GM11168 (cell line): ENCODE results near the gene MYO7B.

Experiments
- in situ Hi-C: fragments of 300-500 bp; cut with MboI; formaldehyde crosslinking; loops from one replicate; pipeline ENCODE4 v1.12.0; 2022; ENCODE audit warnings: low sequenced_read_pairs; ENCODE audit not compliant: unreplicated experiment

The MYO7B gene

GRCh38 chr2:127604986-127605385 is 69.5 kb downstream of the MYO7B start:
- in situ Hi-C loops = no loop called here

- in situ Hi-C loops = no loop called here
Observed at GRCh38 chr2:127605691-127606263, 70.3 kb downstream of the MYO7B start.

DNA sequence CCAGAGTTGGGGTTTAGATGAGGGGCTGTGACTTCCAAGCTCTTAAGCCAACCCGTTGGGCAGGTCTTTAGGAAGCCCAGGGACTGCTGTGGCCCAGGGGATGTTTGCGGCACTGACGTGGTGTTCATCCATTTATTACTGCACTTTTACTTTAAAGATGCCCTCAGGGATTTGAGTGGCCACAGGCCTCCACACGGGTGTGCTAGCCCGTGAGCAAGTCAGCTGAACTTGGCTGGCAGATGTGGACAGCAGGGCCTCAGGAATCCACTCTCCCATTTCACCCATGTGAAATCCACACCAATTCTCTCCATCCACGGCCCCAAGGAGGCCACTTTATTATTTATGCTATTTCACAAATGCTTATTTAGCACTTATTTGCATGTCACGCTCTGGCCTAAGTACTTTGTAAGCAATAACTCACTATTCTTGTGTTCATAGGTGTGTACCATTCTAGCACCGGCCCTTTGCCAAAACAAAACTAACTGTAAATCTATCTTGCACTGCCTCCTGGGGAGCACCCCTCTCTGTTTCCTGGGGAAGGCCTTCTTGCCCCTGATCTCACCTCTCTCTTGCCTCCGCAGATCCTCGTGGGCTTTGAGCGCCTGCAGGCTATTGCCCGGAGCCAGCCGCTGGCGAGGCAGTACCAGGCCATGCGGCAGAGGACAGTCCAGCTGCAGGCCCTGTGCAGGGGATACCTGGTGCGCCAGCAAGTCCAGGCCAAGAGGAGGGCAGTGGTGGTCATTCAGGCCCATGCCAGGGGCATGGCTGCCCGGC is 71.3 kb downstream of the MYO7B start:
- in situ Hi-C loops = no loop called here

- in situ Hi-C loops = no loop called here
Observed at GRCh38 chr2:127607399-127607908, 72.0 kb downstream of the MYO7B start.

DNA sequence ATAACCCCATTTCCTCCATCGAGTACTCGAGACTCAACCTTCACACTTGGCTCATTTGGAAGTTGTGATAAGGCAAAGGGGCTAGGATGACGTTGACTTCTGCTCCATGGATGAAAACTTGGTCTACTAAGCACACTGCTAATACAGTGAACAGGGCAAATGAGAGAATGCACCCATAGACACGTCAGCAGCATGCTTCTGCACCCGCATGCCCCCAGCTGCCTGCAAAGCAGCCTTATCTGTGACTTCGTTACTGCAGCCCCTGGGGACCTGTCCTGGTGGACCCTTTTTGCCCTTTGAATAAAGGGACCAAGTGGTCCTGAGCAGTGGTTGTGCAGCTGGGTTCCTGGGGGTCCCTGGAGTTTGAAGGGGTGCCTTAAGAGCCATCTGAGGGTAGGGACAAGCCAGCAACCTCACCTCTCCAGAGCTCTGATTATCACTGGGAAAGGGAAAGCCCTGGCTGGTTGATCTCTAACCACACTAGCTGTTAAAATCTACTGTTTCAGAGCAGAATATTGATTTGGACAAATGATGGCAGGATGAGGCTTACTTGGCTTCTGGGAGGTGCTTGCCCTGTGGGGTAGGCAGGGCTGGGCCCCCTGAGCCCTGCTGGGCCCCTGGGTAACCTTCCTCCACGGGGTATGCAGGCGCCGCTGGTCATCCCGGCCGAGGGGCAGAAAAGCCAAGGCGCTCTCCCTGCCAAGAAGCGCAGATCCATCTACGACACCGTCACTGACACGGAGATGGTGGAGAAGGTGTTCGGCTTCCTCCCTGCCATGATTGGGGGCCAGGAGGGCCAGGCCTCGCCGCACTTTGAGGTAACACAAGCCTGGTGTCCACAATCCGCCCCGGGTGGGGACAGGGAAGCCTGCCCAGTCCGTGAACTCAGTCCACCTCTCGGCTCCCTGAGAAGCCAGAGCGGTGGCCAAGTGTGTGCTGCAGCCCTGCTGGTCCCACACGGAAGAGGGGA is 72.9 kb downstream of the MYO7B start:
- in situ Hi-C loops = no loop called here

DNA sequence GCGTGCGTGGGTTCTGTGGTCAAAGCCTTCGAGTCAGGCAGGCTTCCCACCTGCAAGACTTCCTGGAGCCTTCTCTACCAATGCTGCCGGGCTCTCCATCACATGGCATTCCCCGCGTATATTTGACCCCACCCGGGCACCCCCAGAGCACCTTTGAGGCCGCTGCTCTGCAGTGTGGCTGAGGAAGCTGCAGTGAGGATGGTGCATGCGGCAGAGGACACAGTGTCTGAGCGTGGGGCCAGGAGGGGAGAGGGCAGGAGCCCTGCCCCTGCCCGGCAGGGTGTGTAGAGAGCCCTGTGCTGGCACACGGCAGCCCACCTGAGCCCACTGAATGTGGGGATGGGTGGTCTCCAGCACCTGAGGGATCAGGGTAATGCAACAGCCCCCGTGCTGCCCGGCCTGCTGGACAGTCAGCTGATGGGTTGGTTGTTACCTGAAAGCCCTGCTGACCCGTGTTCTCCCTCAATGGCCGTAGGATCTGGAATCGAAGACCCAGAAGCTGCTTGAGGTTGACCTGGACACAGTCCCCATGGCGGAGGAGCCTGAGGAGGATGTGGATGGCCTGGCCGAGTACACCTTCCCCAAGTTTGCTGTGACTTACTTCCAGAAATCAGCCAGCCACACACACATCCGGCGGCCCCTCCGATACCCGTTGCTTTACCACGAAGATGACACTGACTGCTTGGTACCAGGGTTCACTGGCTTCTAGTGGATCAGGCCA is 73.7 kb downstream of the MYO7B start:
- in situ Hi-C loops = no loop called here

DNA sequence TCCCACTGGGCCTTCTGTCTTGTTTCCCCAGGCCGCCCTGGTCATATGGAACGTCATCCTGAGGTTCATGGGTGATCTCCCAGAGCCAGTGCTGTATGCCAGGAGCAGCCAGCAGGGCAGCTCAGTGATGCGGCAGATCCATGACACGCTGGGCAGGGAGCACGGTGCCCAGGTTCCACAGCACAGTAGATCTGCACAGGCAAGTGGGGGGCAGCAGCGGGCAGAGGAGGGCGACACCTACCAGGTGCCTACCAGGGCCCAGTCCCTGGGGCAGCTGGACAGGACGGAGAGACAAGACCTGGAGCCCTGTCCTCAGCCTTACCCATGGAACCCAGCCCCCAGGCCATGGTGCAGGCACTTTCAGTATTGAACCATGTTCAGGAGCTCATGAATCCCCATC is 74.3 kb downstream of the MYO7B start:
- in situ Hi-C loops = no loop called here

GRCh38 chr2:127610561-127610960 is 75.1 kb downstream of the MYO7B start:
- in situ Hi-C loops = no loop called here

GRCh38 chr2:127611076-127611925 is 75.8 kb downstream of the MYO7B start:
- in situ Hi-C loops = no loop called here

DNA sequence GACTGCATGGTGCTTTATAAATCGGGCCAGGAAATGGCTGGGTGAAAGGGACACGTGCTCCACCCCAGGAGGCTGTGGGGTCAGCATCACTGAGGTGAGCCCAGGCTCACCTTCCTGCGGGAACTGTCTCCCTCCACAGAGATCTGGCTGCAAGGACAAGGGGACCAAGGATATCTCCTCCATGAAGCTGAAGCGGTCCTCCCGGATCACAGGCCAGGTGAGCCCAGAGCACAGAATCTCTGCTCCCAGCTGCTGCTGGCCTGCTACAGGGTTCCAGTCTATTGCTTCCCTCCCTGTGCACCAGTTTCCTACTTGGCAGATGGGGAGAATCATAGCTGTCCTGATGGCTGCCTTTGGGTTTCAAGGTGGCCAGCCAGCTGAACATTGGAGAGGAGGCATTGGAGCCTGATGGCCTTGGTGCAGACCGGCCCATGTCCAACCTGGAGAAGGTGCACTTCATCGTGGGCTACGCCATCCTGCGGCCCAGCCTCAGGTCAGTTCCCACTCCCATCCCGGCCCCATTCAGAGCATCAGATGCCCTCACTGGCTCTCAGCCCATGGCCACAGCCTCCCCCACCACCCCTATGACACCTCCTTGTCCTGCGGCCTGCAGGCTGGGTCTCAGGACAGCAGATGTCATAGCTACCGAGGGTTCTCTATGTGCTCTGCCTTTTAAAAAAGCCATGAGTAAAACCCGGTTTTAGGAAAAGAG is 76.8 kb downstream of the MYO7B start:
- in situ Hi-C loops = no loop called here

GRCh38 chr2:127614246-127614645 is 78.8 kb downstream of the MYO7B start:
- in situ Hi-C loops = no loop called here

- in situ Hi-C loops = no loop called here
Observed at GRCh38 chr2:127614731-127615130, 79.2 kb downstream of the MYO7B start.

DNA sequence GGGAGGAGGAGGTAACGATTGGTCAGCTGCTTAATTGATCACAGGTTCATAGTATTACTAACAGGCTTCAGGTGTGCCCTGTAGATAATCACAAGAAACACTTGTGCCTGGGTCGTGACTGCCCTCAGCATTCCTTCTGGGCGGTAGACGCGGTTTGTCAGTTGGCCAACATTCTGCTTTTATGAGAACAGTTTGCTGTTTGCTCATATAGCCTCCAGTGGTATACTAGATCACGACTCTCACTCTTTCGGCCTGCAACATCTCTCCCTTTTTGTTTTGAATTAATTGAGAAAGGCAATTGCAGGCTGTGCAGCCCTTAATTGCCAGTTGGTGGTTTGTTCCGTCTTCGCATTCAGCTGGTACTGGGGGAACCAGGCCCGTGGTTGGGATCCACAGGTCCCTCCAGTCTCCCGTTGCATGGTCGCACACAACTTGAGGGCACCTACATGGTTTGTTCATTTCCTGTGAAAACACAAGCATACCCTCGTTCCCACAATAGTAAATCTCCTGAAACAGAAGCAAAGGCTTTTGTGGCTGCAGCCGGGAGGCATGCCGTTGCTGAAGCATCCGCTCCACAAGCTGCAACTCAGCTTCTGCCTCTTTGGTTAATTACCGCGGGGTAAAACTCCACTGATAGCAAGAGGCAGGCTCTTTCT is 80.2 kb downstream of the MYO7B start:
- in situ Hi-C loops = no loop called here

GRCh38 chr2:127618551-127619202 is 83.2 kb downstream of the MYO7B start:
- in situ Hi-C loops = no loop called here

GRCh38 chr2:127619203-127619590 is 83.7 kb downstream of the MYO7B start:
- in situ Hi-C loops = no loop called here

- in situ Hi-C loops = no loop called here
Observed at GRCh38 chr2:127619877-127620705, 84.6 kb downstream of the MYO7B start.

GRCh38 chr2:127620866-127621265 is 85.4 kb downstream of the MYO7B start:
- in situ Hi-C loops = no loop called here
